ENCODE data around the gene CCDC184.

Gene CCDC184

GRCh38 chr12:48189331-48190125 lies 6.1 kb downstream of the CCDC184 start:
- peak; percentile 62 for DNase-seq (ENCODE audit: extremely low spot score)
- POLR2A ChIA-PET, result interaction anchor here (1.0 to 1.1 kb wide), 2 partner anchors 8 to 11 kb away, joined by 3 read pairs; no protein-coding TSS in a partner anchor

GRCh38 chr12:48191096-48191495 lies 7.7 kb downstream of the CCDC184 start:
- POLR2A ChIA-PET, result no interaction called here
- TF ChIP-seq PKNOX1 (IDR thresholded peaks at IDR 0.05) (no peak), ELF4 (IDR thresholded peaks at IDR 0.05) (no peak), CTBP1 (IDR thresholded peaks at IDR 0.05; ENCODE audit: borderline replicate concordance) (no peak), FOXK2 (IDR thresholded peaks at IDR 0.05) (no peak), L3MBTL2 (conservative IDR thresholded peaks at IDR 0.05) (no peak), FOXA1 (IDR thresholded peaks at IDR 0.05) (no peak), TARDBP (IDR thresholded peaks at IDR 0.05) (no peak), HDGF (IDR thresholded peaks at IDR 0.05; ENCODE audit: borderline replicate concordance) (no peak), LEF1 (IDR thresholded peaks at IDR 0.05; ENCODE audit: borderline replicate concordance) (no peak), FOXM1 (IDR thresholded peaks at IDR 0.05; ENCODE audit: borderline replicate concordance) (no peak)
- CTCF ChIA-PET, result no interaction called here
- DNase-seq (ENCODE audit: extremely low spot score), result no peak

More at GRCh38 chr12:48189331-48190125, 6.1 kb downstream of the CCDC184 start:
- CTCF ChIA-PET, result interaction anchor here (0.5 to 1.5 kb wide), 12 partner anchors 8 to 1110 kb away, joined by 3 to 10 read pairs (median 3); partner anchors contain the start of genes AMIGO2, ASB8 and PCED1B
- TF ChIP-seq CTBP1 (IDR thresholded peaks at IDR 0.05; ENCODE audit: borderline replicate concordance) (no peak), BHLHE40 (IDR thresholded peaks at IDR 0.05; ENCODE audit: borderline replicate concordance) (no peak), NFRKB (IDR thresholded peaks at IDR 0.05) (no peak), ELF4 (IDR thresholded peaks at IDR 0.05) (no peak), FOXM1 (IDR thresholded peaks at IDR 0.05; ENCODE audit: borderline replicate concordance) (no peak), ARNT (IDR thresholded peaks at IDR 0.05) (no peak), FOXK2 (IDR thresholded peaks at IDR 0.05) (no peak), SUZ12 (IDR thresholded peaks at IDR 0.05) (no peak), L3MBTL2 (conservative IDR thresholded peaks at IDR 0.05) (no peak), FOXA1 (IDR thresholded peaks at IDR 0.05) (no peak), LEF1 (IDR thresholded peaks at IDR 0.05; ENCODE audit: borderline replicate concordance) (no peak), ZNF384 (IDR thresholded peaks at IDR 0.05) (no peak), PKNOX1 (IDR thresholded peaks at IDR 0.05) (no peak), SP1 (IDR thresholded peaks at IDR 0.05) (no peak), HDGF (IDR thresholded peaks at IDR 0.05; ENCODE audit: borderline replicate concordance) (no peak), TARDBP (IDR thresholded peaks at IDR 0.05) (no peak)

GRCh38 chr12:48192861-48193260 lies 9.4 kb downstream of the CCDC184 start:
- ChIA-PET CTCF (no interaction called here), POLR2A (interaction anchor here (1.4 kb wide), 1 partner anchor 10 kb away, joined by 6 read pairs; no protein-coding TSS in a partner anchor)
- DNase-seq (ENCODE audit: extremely low spot score), result no peak
- no peak for TF ChIP-seq NFRKB (IDR thresholded peaks at IDR 0.05)
- no peak for TF ChIP-seq FOXM1 (IDR thresholded peaks at IDR 0.05; ENCODE audit: borderline replicate concordance)
- no peak for TF ChIP-seq SUZ12 (IDR thresholded peaks at IDR 0.05)
- TF ChIP-seq SP1 (IDR thresholded peaks at IDR 0.05), result no peak
- no peak for TF ChIP-seq HDGF (IDR thresholded peaks at IDR 0.05; ENCODE audit: borderline replicate concordance)
- TF ChIP-seq ZNF384 (IDR thresholded peaks at IDR 0.05), result no peak
- no peak for TF ChIP-seq FOXA1 (IDR thresholded peaks at IDR 0.05)
- no peak for TF ChIP-seq ELF4 (IDR thresholded peaks at IDR 0.05)
- no peak for TF ChIP-seq BHLHE40 (IDR thresholded peaks at IDR 0.05; ENCODE audit: borderline replicate concordance)
- no peak for TF ChIP-seq FOXK2 (IDR thresholded peaks at IDR 0.05)

- TF ChIP-seq HDGF (IDR thresholded peaks at IDR 0.05; ENCODE audit: borderline replicate concordance) (no peak), FOXK2 (IDR thresholded peaks at IDR 0.05) (no peak), SP1 (IDR thresholded peaks at IDR 0.05) (no peak), TARDBP (IDR thresholded peaks at IDR 0.05) (no peak), ARNT (IDR thresholded peaks at IDR 0.05) (no peak), ZNF384 (IDR thresholded peaks at IDR 0.05) (no peak), NFRKB (IDR thresholded peaks at IDR 0.05) (no peak), BHLHE40 (IDR thresholded peaks at IDR 0.05; ENCODE audit: borderline replicate concordance) (no peak), LEF1 (IDR thresholded peaks at IDR 0.05; ENCODE audit: borderline replicate concordance) (no peak), FOXA1 (IDR thresholded peaks at IDR 0.05) (no peak), L3MBTL2 (conservative IDR thresholded peaks at IDR 0.05) (no peak), FOXM1 (IDR thresholded peaks at IDR 0.05; ENCODE audit: borderline replicate concordance) (no peak), ELF4 (IDR thresholded peaks at IDR 0.05) (no peak)
- CTCF ChIA-PET, result interaction anchor here (0.6 to 2.2 kb wide), 2 partner anchors 22 to 424 kb away, joined by 3 to 7 read pairs; no protein-coding TSS in a partner anchor
- no peak for DNase-seq (ENCODE audit: extremely low spot score)
- POLR2A ChIA-PET, result interaction anchor here (1.4 kb wide), 1 partner anchor 11 kb away, joined by 6 read pairs; no protein-coding TSS in a partner anchor
These were observed 10.2 kb downstream of the CCDC184 start for GRCh38 chr12:48193623-48194022.

- ChIA-PET CTCF (interaction anchor here (2.2 kb wide), 1 partner anchor 423 kb away, joined by 7 read pairs; no protein-coding TSS in a partner anchor), POLR2A (no interaction called here)
- no peak for TF ChIP-seq NFRKB (IDR thresholded peaks at IDR 0.05)
- no peak for DNase-seq (ENCODE audit: extremely low spot score)
These were observed 11.4 kb downstream of the CCDC184 start for GRCh38 chr12:48194799-48195201.

GRCh38 chr12:48197549-48197970 lies 14.1 kb downstream of the CCDC184 start:
- CTCF ChIA-PET, result interaction anchor here (0.5 to 2.9 kb wide), 15 partner anchors 8 to 421 kb away, joined by 3 to 10 read pairs (median 3); partner anchors contain the start of gene CCDC184
- POLR2A ChIA-PET, result interaction anchor here (0.7 to 1.9 kb wide), 7 partner anchors 8 to 92 kb away, joined by 3 to 7 read pairs (median 4); partner anchors contain the start of genes ASB8, CCDC184, PFKM and SENP1
- DNase-seq (ENCODE audit: extremely low spot score), result peak; percentile 45
- TF ChIP-seq BHLHE40 (IDR thresholded peaks at IDR 0.05; ENCODE audit: borderline replicate concordance), result no peak
- TF ChIP-seq LEF1 (IDR thresholded peaks at IDR 0.05; ENCODE audit: borderline replicate concordance), result no peak
- no peak for TF ChIP-seq ELF4 (IDR thresholded peaks at IDR 0.05)
- no peak for TF ChIP-seq FOXK2 (IDR thresholded peaks at IDR 0.05)
- no peak for TF ChIP-seq ARNT (IDR thresholded peaks at IDR 0.05)
- no peak for TF ChIP-seq ZNF384 (IDR thresholded peaks at IDR 0.05)
- no peak for TF ChIP-seq L3MBTL2 (conservative IDR thresholded peaks at IDR 0.05)
- no peak for TF ChIP-seq TARDBP (IDR thresholded peaks at IDR 0.05)
- TF ChIP-seq NFRKB (IDR thresholded peaks at IDR 0.05), result no peak
- TF ChIP-seq HDGF (IDR thresholded peaks at IDR 0.05; ENCODE audit: borderline replicate concordance), result no peak
- no peak for TF ChIP-seq SP1 (IDR thresholded peaks at IDR 0.05)
- no peak for TF ChIP-seq SUZ12 (IDR thresholded peaks at IDR 0.05)
- TF ChIP-seq CTBP1 (IDR thresholded peaks at IDR 0.05; ENCODE audit: borderline replicate concordance), result no peak
- TF ChIP-seq FOXA1 (IDR thresholded peaks at IDR 0.05), result no peak
- TF ChIP-seq FOXM1 (IDR thresholded peaks at IDR 0.05; ENCODE audit: borderline replicate concordance), result no peak
- no peak for TF ChIP-seq PKNOX1 (IDR thresholded peaks at IDR 0.05)
